Stimulated activated naive CD4-positive, alpha-beta T cell (primary cell): ENCODE data around the gene CAV2.

Experiments used
- DNase-seq, 6 experiments: peaks; one replicate each; lab custom pipeline; 2025; lab: John Stamatoyannopoulos, UW

CAV2 gene

GRCh38 chr7:116524609-116525297 is 25.2 kb downstream of the CAV2 start, which contains the start of gene CAV1:
TSS of gene CAV1 (plus strand) at chr7:116525036. CDS start at chr7:116525063, 27 bp downstream.
- DNase-seq, result peak in 4 of 6 experiments; percentile 16 to 37 (median 22)

- DNase-seq, result peak in 2 of 6 experiments; percentile 2 to 51
Measured at GRCh38 chr7:116525298-116525912, 25.9 kb downstream of the CAV2 start.

- DNase-seq, result peak in 5 of 6 experiments; percentile 7 to 58 (median 19)
Measured at GRCh38 chr7:116525913-116526861, 26.6 kb downstream of the CAV2 start.

GRCh38 chr7:116526897-116527296 is 27.4 kb downstream of the CAV2 start:
- no peak for DNase-seq

- no peak for DNase-seq
Measured at GRCh38 chr7:116527521-116527920, 28.0 kb downstream of the CAV2 start.

- no peak for DNase-seq
Measured at GRCh38 chr7:116528008-116528789, 28.7 kb downstream of the CAV2 start.

GRCh38 chr7:116529250-116529649 is 29.7 kb downstream of the CAV2 start:
- no peak for DNase-seq

- DNase-seq, result no peak
Measured at GRCh38 chr7:116530107-116530820, 30.7 kb downstream of the CAV2 start.

GRCh38 chr7:116532102-116532688 is 32.7 kb downstream of the CAV2 start:
- DNase-seq, result no peak

- no peak for DNase-seq
Measured at GRCh38 chr7:116534790-116535189, 35.3 kb downstream of the CAV2 start.

GRCh38 chr7:116535416-116535815 is 35.9 kb downstream of the CAV2 start:
- no peak for DNase-seq

- DNase-seq, result no peak
Measured at GRCh38 chr7:116538138-116538537, 38.6 kb downstream of the CAV2 start.

GRCh38 chr7:116539879-116540278 is 40.3 kb downstream of the CAV2 start:
- no peak for DNase-seq

GRCh38 chr7:116540743-116541142 is 41.2 kb downstream of the CAV2 start:
- no peak for DNase-seq

- DNase-seq, result no peak
Measured at GRCh38 chr7:116541951-116542350, 42.4 kb downstream of the CAV2 start.

- no peak for DNase-seq
Measured at GRCh38 chr7:116542618-116543017, 43.1 kb downstream of the CAV2 start.

GRCh38 chr7:116543664-116544063 is 44.1 kb downstream of the CAV2 start:
- no peak for DNase-seq

- DNase-seq, result no peak
Measured at GRCh38 chr7:116544487-116544886, 44.9 kb downstream of the CAV2 start.

GRCh38 chr7:116545411-116545993 is 46.0 kb downstream of the CAV2 start:
- DNase-seq, result no peak

- DNase-seq, result no peak
Measured at GRCh38 chr7:116546054-116546453, 46.5 kb downstream of the CAV2 start.
